ENCODE results near the gene GHR.

DNA sequence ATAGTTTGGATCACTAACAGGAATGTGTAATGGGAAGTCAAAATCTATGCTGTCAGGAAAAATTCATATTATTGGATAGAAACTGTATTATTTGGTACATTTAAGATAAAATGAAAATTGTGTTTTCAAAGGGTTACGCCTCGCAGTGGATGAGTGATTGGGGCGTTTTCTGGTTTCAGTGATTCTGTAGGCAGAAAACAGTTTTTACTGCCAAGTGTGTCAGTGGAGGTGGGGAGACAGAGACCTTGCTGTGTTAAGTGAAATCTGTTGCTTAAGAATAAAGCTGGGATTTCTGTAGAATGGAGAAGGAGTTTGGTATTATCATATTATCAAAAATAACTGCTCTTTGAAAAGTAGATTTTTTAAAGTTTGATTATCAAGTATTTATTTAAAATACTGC is 69.7 kb downstream of the GHR start:
- TF ChIP-seq, protein P1, sequence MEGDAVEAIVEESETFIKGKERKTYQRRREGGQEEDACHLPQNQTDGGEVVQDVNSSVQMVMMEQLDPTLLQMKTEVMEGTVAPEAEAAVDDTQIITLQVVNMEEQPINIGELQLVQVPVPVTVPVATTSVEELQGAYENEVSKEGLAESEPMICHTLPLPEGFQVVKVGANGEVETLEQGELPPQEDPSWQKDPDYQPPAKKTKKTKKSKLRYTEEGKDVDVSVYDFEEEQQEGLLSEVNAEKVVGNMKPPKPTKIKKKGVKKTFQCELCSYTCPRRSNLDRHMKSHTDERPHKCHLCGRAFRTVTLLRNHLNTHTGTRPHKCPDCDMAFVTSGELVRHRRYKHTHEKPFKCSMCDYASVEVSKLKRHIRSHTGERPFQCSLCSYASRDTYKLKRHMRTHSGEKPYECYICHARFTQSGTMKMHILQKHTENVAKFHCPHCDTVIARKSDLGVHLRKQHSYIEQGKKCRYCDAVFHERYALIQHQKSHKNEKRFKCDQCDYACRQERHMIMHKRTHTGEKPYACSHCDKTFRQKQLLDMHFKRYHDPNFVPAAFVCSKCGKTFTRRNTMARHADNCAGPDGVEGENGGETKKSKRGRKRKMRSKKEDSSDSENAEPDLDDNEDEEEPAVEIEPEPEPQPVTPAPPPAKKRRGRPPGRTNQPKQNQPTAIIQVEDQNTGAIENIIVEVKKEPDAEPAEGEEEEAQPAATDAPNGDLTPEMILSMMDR (IDR thresholded peaks at IDR 0.05 in 4 of 5, conservative IDR thresholded peaks at IDR 0.05 in 1 of 5) = no peak
- TF ChIP-seq POLR2A (IDR thresholded peaks at IDR 0.05) = no peak
